Breast epithelium (tissue), 4 donors: Measurements from ENCODE around the gene MBP. TPM values are rescaled to one million over a fixed set of nuclear protein-coding genes. Genes with fewer than 3 reads are reported as not detected.

Source experiments
- DNase-seq, 2 donors: peaks; one replicate each; pipeline ENCODE4 v3.0.0-alpha.2; 2019; ENCODE audit warnings: low spot score in 2 of 2
- H3K27ac ChIP-seq, 2 donors: fragments of 200-600 bp; sonication (generic) in 1 of 2; one replicate each; pipeline ENCODE4 v1.5.1; 2016 to 2019; ENCODE audit warnings: mild to moderate bottlenecking in 1 of 2
- H3K27me3 ChIP-seq, 2 donors: fragments of 200-600 bp; sonication (generic) in 1 of 2; one replicate each; pipeline versions ENCODE4 v1.5.1 to v1.6.0; 2017 to 2019; ENCODE audit warnings: control low read depth in 1 of 2, mild to moderate bottlenecking in 1 of 2
- H3K36me3 ChIP-seq: fragments of 200-600 bp; one replicate; pipeline ENCODE4 v1.5.1; 2019
- H3K4me1 ChIP-seq, 2 donors: fragments of 200-600 bp; sonication (generic); one replicate each; pipeline ENCODE4 v1.5.1; 2016 to 2019; ENCODE audit warnings: control low read depth in 1 of 2
- H3K4me3 ChIP-seq, 3 donors: fragments of 200-600 bp; sonication (generic); 1 replicate in 2 of 3; 2 replicates in 1 of 3; pipeline ENCODE4 v1.5.1; 2016 to 2019; ENCODE audit warnings: mild to moderate bottlenecking in 3 of 3, moderate library complexity in 2 of 3
- H3K9me3 ChIP-seq, 2 donors: fragments of 200-600 bp; sonication (generic) in 1 of 2; one replicate each; pipeline ENCODE4 v1.5.1; 2016 to 2019; ENCODE audit warnings: control low read depth in 1 of 2
- POLR2A ChIP-seq: fragments of 450-650 bp; IDR thresholded peaks from one replicate; pipeline ENCODE4 v1.6.1; 2016; ENCODE audit warnings: antibody characterized with exemption, mild to moderate bottlenecking, moderate library complexity
- POLR2AphosphoS5 ChIP-seq, 3 donors: sonication (generic); formaldehyde crosslinking; IDR thresholded peaks; one replicate each; pipeline ENCODE4 v1.6.1; 2017; ENCODE audit warnings: antibody characterized with exemption in 3 of 3
- intact Hi-C: fragments of 100-400 bp; cut with DNase I; formaldehyde crosslinking; loops from one replicate; pipeline ENCODE4 v1.15.1; 2023; ENCODE audit warnings: low total_unique reads
- total RNA-seq, 3 donors: library from RNA; depleted of rRNA; stranded (reverse); fragments of >200 nt; gene quantifications; one replicate each; pipeline ENCODE4 v1.1.0, GENCODE V29; 2016
- TF ChIP-seq, protein P1 (sequence below), 3 donors: fragments of 450-650 bp; IDR thresholded peaks; one replicate each; pipeline ENCODE4 v1.5.1; 2016 to 2017; ENCODE audit warnings: antibody characterized with exemption in 3 of 3, mild to moderate bottlenecking in 3 of 3, moderate library complexity in 3 of 3

MBP gene
- total RNA-seq, 3 donors from 2014 or later: 27.2 to 46.2 (median 32.4) TPM

DNA sequence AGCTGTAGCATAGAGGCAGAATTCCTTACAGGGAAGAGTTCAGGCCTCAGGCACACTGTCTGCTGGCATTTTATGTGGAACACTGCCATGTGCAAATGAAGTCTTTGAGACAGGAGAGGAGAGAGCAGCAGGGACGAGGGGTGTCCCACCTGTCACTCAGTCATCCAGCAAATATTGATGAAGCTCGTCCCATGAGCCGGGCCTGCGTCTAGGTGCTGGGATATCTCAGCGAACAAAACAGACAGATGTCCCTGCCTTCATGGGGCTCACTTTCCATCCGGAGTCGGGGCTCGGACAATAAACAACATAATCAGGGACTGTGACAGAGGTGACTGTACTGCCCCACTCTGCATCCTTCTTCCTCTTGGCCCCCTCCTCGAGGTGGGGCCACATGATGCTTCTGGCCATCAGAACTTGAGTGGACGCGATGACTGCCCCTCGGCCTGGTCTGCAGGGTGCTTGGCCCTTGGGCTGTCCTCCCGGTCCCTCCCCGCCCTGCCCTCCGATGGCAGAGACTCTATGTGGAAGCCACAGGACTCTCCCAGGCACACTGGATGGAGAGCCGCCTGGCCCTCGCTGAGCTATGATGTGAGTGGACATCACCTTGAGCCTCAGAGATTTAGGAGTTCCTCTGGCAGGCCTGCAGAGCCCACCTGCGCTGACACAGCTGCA lies 78.8 kb downstream of the MBP start:
- DNase-seq: no peak
- TF ChIP-seq POLR2AphosphoS5 (IDR thresholded peaks at IDR 0.05) (no peak), POLR2A (no peak)
- TF ChIP-seq, protein P1, sequence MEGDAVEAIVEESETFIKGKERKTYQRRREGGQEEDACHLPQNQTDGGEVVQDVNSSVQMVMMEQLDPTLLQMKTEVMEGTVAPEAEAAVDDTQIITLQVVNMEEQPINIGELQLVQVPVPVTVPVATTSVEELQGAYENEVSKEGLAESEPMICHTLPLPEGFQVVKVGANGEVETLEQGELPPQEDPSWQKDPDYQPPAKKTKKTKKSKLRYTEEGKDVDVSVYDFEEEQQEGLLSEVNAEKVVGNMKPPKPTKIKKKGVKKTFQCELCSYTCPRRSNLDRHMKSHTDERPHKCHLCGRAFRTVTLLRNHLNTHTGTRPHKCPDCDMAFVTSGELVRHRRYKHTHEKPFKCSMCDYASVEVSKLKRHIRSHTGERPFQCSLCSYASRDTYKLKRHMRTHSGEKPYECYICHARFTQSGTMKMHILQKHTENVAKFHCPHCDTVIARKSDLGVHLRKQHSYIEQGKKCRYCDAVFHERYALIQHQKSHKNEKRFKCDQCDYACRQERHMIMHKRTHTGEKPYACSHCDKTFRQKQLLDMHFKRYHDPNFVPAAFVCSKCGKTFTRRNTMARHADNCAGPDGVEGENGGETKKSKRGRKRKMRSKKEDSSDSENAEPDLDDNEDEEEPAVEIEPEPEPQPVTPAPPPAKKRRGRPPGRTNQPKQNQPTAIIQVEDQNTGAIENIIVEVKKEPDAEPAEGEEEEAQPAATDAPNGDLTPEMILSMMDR (IDR thresholded peaks at IDR 0.05): no peak
- Histone ChIP-seq H3K9me3 (no peaks in the 10 kb centered on the region), H3K4me3 (no peak overlapping the region), H3K27me3 (no peaks in the 10 kb centered on the region), H3K4me1 (peaks cover 0 to 7% of the 10 kb centered on the region in 2 donors), H3K27ac (peak overlapping the region; percentile 58 to 80), H3K36me3 (no peaks in the 10 kb centered on the region)
- intact Hi-C loops: no loop called here

DNA sequence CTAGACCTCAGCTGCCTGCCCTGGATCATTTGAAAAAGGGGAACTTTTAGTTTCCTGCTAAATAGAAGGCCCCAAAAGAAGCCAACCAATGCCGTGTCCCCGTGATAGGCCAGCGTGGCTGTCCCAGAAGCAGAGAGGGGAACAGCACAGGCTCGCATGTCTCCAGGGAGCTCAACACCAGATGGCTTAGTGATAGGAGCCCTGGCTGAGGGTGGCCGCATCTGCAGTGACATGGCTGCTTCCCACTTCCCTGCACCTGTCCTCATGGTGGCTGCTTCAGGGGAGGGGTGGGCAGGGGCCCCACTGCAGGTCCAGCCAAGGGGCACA lies 79.6 kb downstream of the MBP start:
- Histone ChIP-seq H3K4me1 (peaks cover 0 to 7% of the 10 kb centered on the region in 2 donors), H3K9me3 (no peaks in the 10 kb centered on the region), H3K36me3 (no peaks in the 10 kb centered on the region), H3K27ac (peak overlapping the region in 1 of 2 donors; percentile 72), H3K27me3 (no peaks in the 10 kb centered on the region), H3K4me3 (no peak overlapping the region)
- TF ChIP-seq POLR2AphosphoS5 (IDR thresholded peaks at IDR 0.05) (no peak), POLR2A (no peak)
- TF ChIP-seq, protein P1 (IDR thresholded peaks at IDR 0.05): no peak
- intact Hi-C loops: no loop called here
- DNase-seq: no peak

DNA sequence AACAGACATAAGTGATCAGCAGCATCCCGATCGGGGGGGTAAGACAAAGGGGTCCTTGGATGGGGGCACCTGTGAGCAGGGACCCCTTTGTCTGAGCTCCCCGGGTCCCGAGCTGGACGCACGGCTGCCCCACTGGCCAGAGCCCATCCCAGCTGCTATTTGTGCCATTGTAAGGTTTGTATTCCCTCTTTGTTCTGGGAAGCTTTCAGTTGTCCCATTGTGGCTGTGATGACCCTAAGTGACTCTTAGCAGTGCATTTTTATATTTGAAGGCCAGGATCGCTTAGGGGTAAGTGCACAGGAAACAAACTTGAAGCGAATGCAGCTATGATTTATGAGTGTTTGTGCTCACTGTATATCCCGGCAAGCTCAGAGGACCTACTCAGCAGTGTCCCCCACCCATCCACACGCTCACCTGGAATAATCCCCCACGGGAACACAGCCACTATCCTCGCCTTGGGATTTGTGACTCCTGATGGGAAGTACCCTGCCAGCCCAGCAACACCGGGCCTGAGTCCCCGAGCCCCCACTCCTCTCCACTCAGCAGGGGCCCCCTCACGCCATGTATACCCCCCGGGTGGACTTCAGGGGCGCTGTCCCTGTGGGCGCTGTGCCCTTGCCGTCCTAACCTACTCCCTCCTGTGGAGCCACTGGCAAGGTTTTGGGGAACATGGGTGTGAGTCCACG lies 80.1 kb downstream of the MBP start:
- intact Hi-C loops: no loop called here
- no peak overlapping the region for H3K4me3 ChIP-seq
- H3K4me1 ChIP-seq: peaks cover 0 to 7% of the 10 kb centered on the region in 2 donors
- H3K36me3 ChIP-seq: no peaks in the 10 kb centered on the region
- H3K27ac ChIP-seq: peak overlapping the region in 1 of 2 donors; percentile 72
- no peak for DNase-seq
- no peaks in the 10 kb centered on the region for H3K9me3 ChIP-seq
- TF ChIP-seq POLR2A: no peak
- H3K27me3 ChIP-seq: no peaks in the 10 kb centered on the region

DNA sequence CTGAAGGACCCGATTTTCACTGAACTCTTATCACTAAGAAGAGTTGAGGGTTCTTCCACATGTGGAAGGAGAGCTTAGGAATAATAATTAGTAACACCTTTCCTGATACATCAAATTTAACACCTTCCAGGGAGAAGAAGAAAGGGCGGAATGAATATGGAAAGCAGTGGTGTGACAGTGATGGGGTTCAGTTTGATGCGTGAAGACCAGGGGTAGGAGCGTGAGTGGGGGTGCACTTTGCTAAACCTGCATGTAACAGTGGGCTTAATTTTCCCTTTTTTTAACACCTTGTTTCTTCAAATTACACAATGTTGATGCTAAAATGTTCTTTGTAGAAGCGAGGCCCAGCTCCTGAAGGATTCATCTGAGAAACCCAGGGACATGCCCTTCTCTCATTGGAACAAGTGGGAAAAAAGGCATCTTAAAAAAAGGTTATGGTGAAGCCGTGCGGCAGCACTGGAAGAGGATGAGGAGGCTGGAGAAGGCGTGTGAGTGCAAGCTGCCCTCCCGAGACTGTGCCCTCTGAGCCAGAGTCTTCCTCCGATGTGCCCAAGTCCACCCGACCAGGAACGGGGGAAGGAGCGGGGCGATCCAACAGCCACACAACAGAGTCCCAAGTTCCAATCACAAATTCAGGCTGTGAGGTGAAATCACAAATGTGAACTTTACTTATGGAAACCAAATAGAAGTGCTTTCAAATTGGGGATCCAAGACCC lies 80.8 kb downstream of the MBP start:
- H3K4me3 ChIP-seq: no peak overlapping the region
- DNase-seq: no peak
- no peaks in the 10 kb centered on the region for H3K9me3 ChIP-seq
- peak overlapping the region in 1 of 2 donors; percentile 72 for H3K27ac ChIP-seq
- intact Hi-C loops: no loop called here
- H3K36me3 ChIP-seq: no peaks in the 10 kb centered on the region
- H3K4me1 ChIP-seq: peaks cover 0 to 7% of the 10 kb centered on the region in 2 donors
- no peaks in the 10 kb centered on the region for H3K27me3 ChIP-seq
- no peak for TF ChIP-seq POLR2A
- TF ChIP-seq, protein P1 (IDR thresholded peaks at IDR 0.05): no peak
- TF ChIP-seq POLR2AphosphoS5 (IDR thresholded peaks at IDR 0.05): no peak

DNA sequence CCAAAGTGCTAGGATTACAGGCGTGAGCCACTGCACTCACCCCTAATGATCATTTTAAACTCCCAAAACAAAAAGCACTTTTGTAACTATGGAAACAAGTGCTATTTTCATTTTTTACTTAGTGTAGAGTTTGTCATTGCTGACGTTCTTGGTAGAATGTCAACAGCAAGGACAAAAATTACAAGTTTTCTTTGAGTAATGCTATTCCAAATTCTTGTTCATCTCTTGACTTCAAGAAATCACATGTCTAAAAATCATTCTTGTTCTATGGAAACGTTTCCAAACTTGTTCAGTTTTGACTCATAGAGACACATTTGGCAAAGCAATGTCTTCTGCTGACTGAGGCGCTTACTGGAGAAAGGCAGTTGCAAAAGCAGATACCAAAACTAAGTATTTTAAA lies 82.6 kb downstream of the MBP start:
- no peaks in the 10 kb centered on the region for H3K4me1 ChIP-seq
- TF ChIP-seq, protein P1 (IDR thresholded peaks at IDR 0.05): no peak
- no peak for TF ChIP-seq POLR2A
- no peak for TF ChIP-seq POLR2AphosphoS5 (IDR thresholded peaks at IDR 0.05)
- no peak overlapping the region for H3K4me3 ChIP-seq
- no peaks in the 10 kb centered on the region for H3K9me3 ChIP-seq
- H3K27me3 ChIP-seq: no peaks in the 10 kb centered on the region
- DNase-seq: no peak
- intact Hi-C loops: no loop called here
- H3K36me3 ChIP-seq: no peaks in the 10 kb centered on the region
- no peak overlapping the region for H3K27ac ChIP-seq
